ENCODE measurements around the gene ATP6V0A4.

DNA sequence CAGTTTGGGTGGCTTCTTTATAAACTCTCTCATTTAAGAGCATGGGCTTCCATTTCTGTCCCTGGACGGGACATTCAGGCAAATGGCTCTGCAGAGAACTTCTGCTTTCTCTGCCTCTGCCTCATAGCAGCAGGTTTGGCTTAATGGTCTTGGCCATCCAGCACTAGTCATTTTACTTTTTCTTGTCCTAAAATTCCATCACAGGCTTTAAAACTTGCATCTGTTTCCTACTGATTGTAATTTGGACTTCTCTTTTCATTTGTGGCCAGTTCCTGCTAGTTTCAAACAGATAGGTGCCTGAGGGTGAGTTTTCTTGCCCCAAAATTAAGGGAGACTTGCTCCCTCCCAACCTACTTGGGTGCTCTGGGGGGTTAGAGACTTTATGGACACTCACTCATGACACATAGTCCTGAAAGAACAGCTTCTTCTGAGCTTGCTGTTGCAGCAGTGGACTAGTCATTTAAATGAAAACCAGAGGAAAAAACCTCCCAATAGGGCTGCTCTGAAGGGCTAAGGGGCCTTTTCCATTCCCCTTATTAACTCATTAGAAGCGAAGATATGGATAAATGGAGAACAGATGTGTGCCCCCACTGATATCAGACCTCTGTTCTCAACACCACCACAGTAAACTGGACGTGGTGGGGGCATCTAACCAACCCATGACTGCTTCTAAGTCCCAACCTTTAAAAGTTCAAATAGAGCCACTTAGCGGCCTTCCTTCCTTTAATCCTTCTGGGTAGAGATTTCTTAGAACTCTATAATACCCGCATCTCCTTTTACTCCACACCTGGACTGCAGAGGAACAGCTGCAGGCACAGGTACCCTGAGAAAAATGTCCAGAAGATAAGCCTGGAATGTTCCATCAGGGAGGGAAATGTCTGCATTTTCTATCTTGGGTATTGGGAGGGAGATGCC lies 135.7 kb downstream of the ATP6V0A4 start:
- TF ChIP-seq, protein P1, sequence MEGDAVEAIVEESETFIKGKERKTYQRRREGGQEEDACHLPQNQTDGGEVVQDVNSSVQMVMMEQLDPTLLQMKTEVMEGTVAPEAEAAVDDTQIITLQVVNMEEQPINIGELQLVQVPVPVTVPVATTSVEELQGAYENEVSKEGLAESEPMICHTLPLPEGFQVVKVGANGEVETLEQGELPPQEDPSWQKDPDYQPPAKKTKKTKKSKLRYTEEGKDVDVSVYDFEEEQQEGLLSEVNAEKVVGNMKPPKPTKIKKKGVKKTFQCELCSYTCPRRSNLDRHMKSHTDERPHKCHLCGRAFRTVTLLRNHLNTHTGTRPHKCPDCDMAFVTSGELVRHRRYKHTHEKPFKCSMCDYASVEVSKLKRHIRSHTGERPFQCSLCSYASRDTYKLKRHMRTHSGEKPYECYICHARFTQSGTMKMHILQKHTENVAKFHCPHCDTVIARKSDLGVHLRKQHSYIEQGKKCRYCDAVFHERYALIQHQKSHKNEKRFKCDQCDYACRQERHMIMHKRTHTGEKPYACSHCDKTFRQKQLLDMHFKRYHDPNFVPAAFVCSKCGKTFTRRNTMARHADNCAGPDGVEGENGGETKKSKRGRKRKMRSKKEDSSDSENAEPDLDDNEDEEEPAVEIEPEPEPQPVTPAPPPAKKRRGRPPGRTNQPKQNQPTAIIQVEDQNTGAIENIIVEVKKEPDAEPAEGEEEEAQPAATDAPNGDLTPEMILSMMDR (IDR thresholded peaks at IDR 0.05), result no peak
- TF ChIP-seq POLR2AphosphoS5 (IDR thresholded peaks at IDR 0.05) (no peak), POLR2A (IDR thresholded peaks at IDR 0.05) (no peak)
